ENCODE data around the gene ADD3.
"Not testable (repeated sequence)": the region's sequence is repeated elsewhere in the genome, so short reads cannot be mapped to it uniquely, and the experiment has no call there.

ADD3 gene

GRCh38 chr10:109975244-109976190 lies 32.3 kb upstream of the ADD3 start:
- DNase-seq (ENCODE audit: low read depth): no peak

- DNase-seq (ENCODE audit: low read depth): no peak
These were observed 31.1 kb upstream of the ADD3 start for GRCh38 chr10:109976681-109977080.

GRCh38 chr10:109977382-109977806 lies 30.4 kb upstream of the ADD3 start:
- DNase-seq (ENCODE audit: low read depth): no peak

GRCh38 chr10:109978481-109978880 lies 29.3 kb upstream of the ADD3 start:
- DNase-seq (ENCODE audit: low read depth): peak; percentile 58

- no peak for DNase-seq (ENCODE audit: low read depth)
These were observed 28.6 kb upstream of the ADD3 start for GRCh38 chr10:109979215-109979614.

- no peak for DNase-seq (ENCODE audit: low read depth)
These were observed 26.1 kb upstream of the ADD3 start for GRCh38 chr10:109981650-109982049.

- no peak for DNase-seq (ENCODE audit: low read depth)
These were observed 25.7 kb upstream of the ADD3 start for GRCh38 chr10:109982123-109982522.

GRCh38 chr10:109982812-109983211 lies 25.0 kb upstream of the ADD3 start:
- DNase-seq (ENCODE audit: low read depth): no peak

GRCh38 chr10:109984013-109984412 lies 23.8 kb upstream of the ADD3 start:
- DNase-seq (ENCODE audit: low read depth): no peak

- not testable (repeated sequence) for DNase-seq (ENCODE audit: low read depth)
These were observed 22.0 kb upstream of the ADD3 start for GRCh38 chr10:109985768-109986167.

- DNase-seq (ENCODE audit: low read depth): no peak
These were observed 20.2 kb upstream of the ADD3 start for GRCh38 chr10:109987452-109988211.

GRCh38 chr10:109988212-109988596 lies 19.6 kb upstream of the ADD3 start:
- DNase-seq (ENCODE audit: low read depth): no peak

- DNase-seq (ENCODE audit: low read depth): no peak
These were observed 16.4 kb upstream of the ADD3 start for GRCh38 chr10:109991266-109991855.

- no peak for DNase-seq (ENCODE audit: low read depth)
These were observed 15.3 kb upstream of the ADD3 start for GRCh38 chr10:109992485-109992884.

GRCh38 chr10:109993551-109994330 lies 14.0 kb upstream of the ADD3 start:
- DNase-seq (ENCODE audit: low read depth): no peak

GRCh38 chr10:109994711-109995577 lies 12.8 kb upstream of the ADD3 start:
- no peak for DNase-seq (ENCODE audit: low read depth)

GRCh38 chr10:109995595-109995994 lies 12.2 kb upstream of the ADD3 start:
- DNase-seq (ENCODE audit: low read depth): no peak

GRCh38 chr10:109996225-109996624 lies 11.6 kb upstream of the ADD3 start:
- DNase-seq (ENCODE audit: low read depth): no peak

- DNase-seq (ENCODE audit: low read depth): no peak
These were observed 11.0 kb upstream of the ADD3 start for GRCh38 chr10:109996766-109997171.

GRCh38 chr10:109997233-109997632 lies 10.6 kb upstream of the ADD3 start:
- no peak for DNase-seq (ENCODE audit: low read depth)

GRCh38 chr10:109998513-109998912 lies 9.3 kb upstream of the ADD3 start:
- no peak for DNase-seq (ENCODE audit: low read depth)
